Endothelial cell of umbilical vein (primary cell): Measurements from ENCODE around the gene TUBGCP2. TPM values are rescaled to one million over a fixed set of nuclear protein-coding genes. Genes with fewer than 3 reads are reported as not detected.

Source experiments
- BruUV-seq: library from RNA; stranded (reverse); fragments of 400-500 nt; replicated peaks from 2 replicates; lab custom pipeline; 2021; lab: Mats Ljungman, UMichigan
- CTCF ChIA-PET: fragments of 300-600, 350-600 bp; sonication (Branson Sonifier 250); formaldehyde crosslinking; loops from one replicate; lab custom pipeline; 2021; ENCODE audit warnings: antibody characterized with exemption, inconsistent platforms; lab: Charles Lee
- POLR2A ChIA-PET: fragments of 300-600, 350-600 bp; sonication (Branson Sonifier 250); formaldehyde crosslinking; loops from one replicate; lab custom pipeline; 2021; ENCODE audit warnings: antibody characterized with exemption, inconsistent platforms; lab: Charles Lee
- DNase-seq: peaks from one replicate; pipeline ENCODE4 v3.0.0-alpha.2; 2011; ENCODE audit warnings: low read depth, low spot score
- FAIRE-seq: peaks from 2 replicates; lab custom pipeline; 2011; peaks lifted over from hg19 to GRCh38; lab: Jason Lieb, UNC
- H2AFZ ChIP-seq: 2 replicates; pipeline ENCODE4 v1.6.0; 2012; ENCODE audit warnings: low read depth, low read length, control low read depth, inconsistent platforms
- H3K27ac ChIP-seq: 2 replicates; pipeline ENCODE4 v1.5.1; 2011; ENCODE audit warnings: low read depth, mild to moderate bottlenecking, control low read depth, low read length, moderate library complexity; ENCODE audit not compliant: insufficient read depth
- H3K27me3 ChIP-seq, 2 experiments: 2 replicates each; pipeline versions ENCODE4 v1.6.0 to v1.6.1; 2011; ENCODE audit warnings: low read length in 2 of 2, mixed read lengths in 1 of 2; ENCODE audit not compliant: control insufficient read depth in 2 of 2, insufficient read depth in 2 of 2
- H3K36me3 ChIP-seq, 2 experiments: 2 replicates in 1 of 2; 3 replicates in 1 of 2; pipeline ENCODE4 v1.5.1; 2011; ENCODE audit warnings: low read length in 2 of 2, mild to moderate bottlenecking in 1 of 2, moderate library complexity in 1 of 2; ENCODE audit not compliant: control insufficient read depth in 2 of 2, insufficient read depth in 2 of 2; ENCODE audit errors: extremely low read depth in 1 of 2
- H3K4me1 ChIP-seq: 3 replicates; pipeline ENCODE4 v1.5.1; 2011; ENCODE audit warnings: mild to moderate bottlenecking, low read length; ENCODE audit not compliant: control insufficient read depth, insufficient read depth; ENCODE audit errors: extremely low read depth
- H3K4me2 ChIP-seq: 2 replicates; pipeline ENCODE4 v1.6.1; 2011; ENCODE audit warnings: low read length, control low read depth, mixed read lengths; ENCODE audit not compliant: insufficient read depth
- H3K4me3 ChIP-seq, 3 experiments: fragments of 200-600 bp in 1 of 3; sonication (generic), shearing (Covaris generic) in 1 of 3; replicated peaks in 1 of 3; 2 replicates each; pipeline ENCODE4 v1.5.1; 2011 to 2016; ENCODE audit warnings: control low read depth in 3 of 3, low read length in 3 of 3, mild to moderate bottlenecking in 2 of 3, inconsistent platforms in 1 of 3, low read depth in 1 of 3, moderate library complexity in 1 of 3; ENCODE audit not compliant: insufficient read depth in 1 of 3
- H3K79me2 ChIP-seq: 2 replicates; pipeline ENCODE4 v1.6.0; 2012; ENCODE audit warnings: low read length, inconsistent platforms; ENCODE audit not compliant: control insufficient read depth, insufficient read depth
- H3K9ac ChIP-seq: replicated peaks from 2 replicates; pipeline ENCODE3; 2011; ENCODE audit warnings: low read length, control low read depth; ENCODE audit not compliant: insufficient read depth; ENCODE audit errors: extremely low read depth
- H3K9me1 ChIP-seq: replicated peaks from 3 replicates; pipeline ENCODE4 v1.6.0; 2011; ENCODE audit warnings: mild to moderate bottlenecking, low read length; ENCODE audit not compliant: control insufficient read depth, insufficient read depth; ENCODE audit errors: extremely low read depth
- H3K9me3 ChIP-seq: replicated peaks from 2 replicates; pipeline ENCODE4 v1.5.1; 2012; ENCODE audit warnings: low read length, inconsistent platforms; ENCODE audit not compliant: control insufficient read depth, insufficient read depth
- H4K20me1 ChIP-seq: replicated peaks from 2 replicates; pipeline ENCODE3; 2011; ENCODE audit warnings: mild to moderate bottlenecking, low read length; ENCODE audit not compliant: control insufficient read depth, insufficient read depth; ENCODE audit errors: extremely low read depth
- CTCF ChIP-seq, 2 donors: IDR thresholded peaks; 1 replicate in 1 of 2; 2 replicates in 1 of 2; pipeline ENCODE4 v1.5.1; 2011; ENCODE audit warnings: low read length in 2 of 2, mild to moderate bottlenecking in 2 of 2, moderate library complexity in 2 of 2, control low read depth in 1 of 2, inconsistent platforms in 1 of 2, low read depth in 1 of 2; ENCODE audit not compliant: insufficient read depth in 1 of 2; ENCODE audit errors: extremely low read depth in 1 of 2
- EZH2 ChIP-seq: IDR thresholded peaks from 2 replicates; pipeline ENCODE4 v1.6.1; 2012; ENCODE audit warnings: borderline replicate concordance, low read depth, mild to moderate bottlenecking, moderate library complexity, low read length, inconsistent platforms; ENCODE audit not compliant: severe bottlenecking
- FOS ChIP-seq: IDR thresholded peaks from 2 replicates; pipeline ENCODE4 v1.6.1; 2011; ENCODE audit warnings: mild to moderate bottlenecking, low read length, moderate library complexity, borderline replicate concordance; ENCODE audit not compliant: insufficient read depth
- GATA2 ChIP-seq: IDR thresholded peaks from 2 replicates; pipeline ENCODE4 v1.7.0; 2011; ENCODE audit warnings: low read depth, mild to moderate bottlenecking, moderate library complexity, mixed read lengths, low read length; ENCODE audit not compliant: insufficient read length, insufficient read depth
- JUN ChIP-seq: IDR thresholded peaks from 2 replicates; pipeline ENCODE4 v1.6.1; 2011; ENCODE audit warnings: borderline replicate concordance, low read depth; ENCODE audit not compliant: insufficient read length, insufficient read depth
- MAX ChIP-seq: IDR thresholded peaks from 2 replicates; pipeline ENCODE4 v1.6.1; 2011; ENCODE audit not compliant: insufficient read depth, insufficient read length
- MYC ChIP-seq: IDR thresholded peaks from one replicate; pipeline ENCODE4 v1.6.1; 2011; ENCODE audit warnings: mild to moderate bottlenecking, low read depth, low read length
- POLR2A ChIP-seq: IDR thresholded peaks from 2 replicates; pipeline ENCODE4 v1.6.1; 2012; ENCODE audit warnings: low read depth, mild to moderate bottlenecking, control low read depth, low read length
- POLR2AphosphoS5 ChIP-seq: IDR thresholded peaks from 2 replicates; pipeline ENCODE4 v1.6.1; 2012; ENCODE audit warnings: low read depth, mild to moderate bottlenecking, control low read depth, low read length, moderate library complexity; ENCODE audit not compliant: insufficient read depth
- dilution Hi-C: fragments of 300-500 bp; cut with MboI; formaldehyde crosslinking; loops from one replicate; pipeline ENCODE4 v1.15.0; 2019; ENCODE audit warnings: low sequenced_read_pairs; ENCODE audit not compliant: extremely low pct_ligation_motif_present
- intact Hi-C: fragments of 100-400 bp; cut with micrococcal nuclease; formaldehyde crosslinking; loops from one replicate; pipeline ENCODE4 v1.10.0; 2022
- polyA plus RNA-seq, 4 experiments: library from polyadenylated mRNA; depleted of rRNA in 3 of 4; stranded (reverse) in 3 of 4; unstranded in 1 of 4; fragments of >200 nt; gene quantifications; 2 replicates each; pipeline versions ENCODE4 v1.2.1 to v1.2.3, GENCODE V29; 2011 to 2012; ENCODE audit warnings: missing spikeins in 1 of 4
- total RNA-seq: library from RNA; stranded (reverse); gene quantifications from 2 replicates; pipeline ENCODE4 v1.2.3, GENCODE V29; 2021

TUBGCP2 gene
- total and polyA plus RNA-seq, 2 donors (not counting 3 experiments of a cell fraction or from before 2014, with no cell fraction given) = 37.1 to 53.1 TPM

DNA sequence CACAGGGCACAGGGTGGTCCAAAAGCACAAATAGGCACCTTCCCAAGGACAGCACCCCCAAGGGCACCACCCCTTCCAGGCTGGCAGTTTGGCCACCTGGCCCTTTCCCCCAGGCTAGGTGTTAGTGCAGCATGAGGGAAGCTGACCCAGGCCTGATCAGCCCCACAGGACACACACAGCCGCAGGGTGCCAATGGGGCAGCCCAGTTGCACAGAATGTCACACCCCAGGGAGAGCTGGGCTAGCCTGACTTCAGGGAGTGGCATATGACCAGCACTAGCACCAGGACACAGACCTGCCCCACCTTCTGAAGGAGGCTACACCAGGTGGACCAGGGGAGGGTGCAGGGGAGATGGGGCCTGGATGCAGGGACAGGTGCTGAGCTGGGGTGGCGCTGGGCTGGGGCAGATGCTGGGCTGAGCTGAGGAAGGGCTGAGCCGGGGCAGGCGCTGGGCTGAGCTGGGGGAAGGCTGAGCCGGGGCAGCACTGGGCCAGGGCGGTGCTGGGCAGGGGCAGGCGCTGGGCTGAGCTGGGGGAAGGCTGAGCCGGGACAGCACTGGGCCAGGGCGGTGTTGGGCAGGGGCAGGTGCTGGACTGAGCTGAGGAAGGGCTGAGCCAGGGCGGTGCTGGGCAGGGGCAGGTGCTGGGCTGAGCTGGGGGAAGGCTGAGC, 28.1 kb downstream of the TUBGCP2 start:
- ChIA-PET CTCF (no interaction called here), POLR2A (no interaction called here)
- dilution Hi-C loops (no loop called here), intact Hi-C loops (no loop called here)
- Histone ChIP-seq H3K4me3 (no peak overlapping the region), H3K27ac (no peak overlapping the region), H4K20me1 (no peaks in the 10 kb centered on the region), H3K9me3 (no peaks in the 10 kb centered on the region), H3K27me3 (peaks cover 5 to 10% of the 10 kb centered on the region in 2 experiments), H3K36me3 (peaks cover 4 to 37% of the 10 kb centered on the region in 2 experiments), H3K9me1 (no peaks in the 10 kb centered on the region), H3K4me2 (no peak overlapping the region), H3K79me2 (no peaks in the 10 kb centered on the region), H2AFZ (no peak overlapping the region), H3K9ac (no peak overlapping the region), H3K4me1 (no peaks in the 10 kb centered on the region)
- no peak for DNase-seq
- FAIRE-seq = no peak
- TF ChIP-seq MAX = no peak
- no peak for TF ChIP-seq EZH2
- TF ChIP-seq CTCF (IDR thresholded peaks at IDR 0.05; ENCODE audit: extremely low read depth in 1 of 2, insufficient read depth in 1 of 2, low read depth in 1 of 2, low read length in 2 of 2) = no peak
- TF ChIP-seq FOS = no peak
- no peak for TF ChIP-seq POLR2A
- no peak for TF ChIP-seq JUN
- TF ChIP-seq POLR2AphosphoS5 = no peak
- TF ChIP-seq GATA2 = no peak
- no peak for TF ChIP-seq MYC
- BruUV-seq = no TSS peak
